ENCODE data around the gene CMTM4. TPM values are rescaled to one million over a fixed set of nuclear protein-coding genes. Genes with fewer than 3 reads are reported as not detected.

The CMTM4 gene
- total RNA-seq, 1 donor from 2014 or later = 32.5 TPM

DNA sequence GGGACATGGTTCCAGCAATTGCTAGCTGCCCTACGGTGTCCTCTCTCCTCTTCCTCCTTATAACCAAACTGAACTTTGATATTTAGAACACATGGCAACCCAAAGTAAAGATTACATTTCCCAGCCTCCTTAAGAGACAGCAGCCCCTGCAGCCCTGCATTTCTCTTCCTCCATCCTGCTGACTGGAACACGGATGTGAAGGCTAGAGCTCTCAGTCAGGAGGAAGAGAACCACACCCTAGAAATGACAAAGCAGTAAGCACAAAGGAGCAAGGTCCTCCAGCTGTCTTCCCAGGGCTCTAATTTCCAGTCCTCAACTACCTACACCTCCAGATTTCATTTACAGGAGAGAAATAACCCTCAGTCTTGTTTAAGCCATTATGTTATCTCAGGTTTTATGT lies 44.0 kb upstream of the CMTM4 start:
- H3K4me1 Mint-ChIP-seq (ENCODE audit: low read depth) = peaks cover 33% of the 10 kb centered on the region
- DNase-seq (ENCODE audit: low spot score) = no peak
- TF ChIP-seq, protein P1, sequence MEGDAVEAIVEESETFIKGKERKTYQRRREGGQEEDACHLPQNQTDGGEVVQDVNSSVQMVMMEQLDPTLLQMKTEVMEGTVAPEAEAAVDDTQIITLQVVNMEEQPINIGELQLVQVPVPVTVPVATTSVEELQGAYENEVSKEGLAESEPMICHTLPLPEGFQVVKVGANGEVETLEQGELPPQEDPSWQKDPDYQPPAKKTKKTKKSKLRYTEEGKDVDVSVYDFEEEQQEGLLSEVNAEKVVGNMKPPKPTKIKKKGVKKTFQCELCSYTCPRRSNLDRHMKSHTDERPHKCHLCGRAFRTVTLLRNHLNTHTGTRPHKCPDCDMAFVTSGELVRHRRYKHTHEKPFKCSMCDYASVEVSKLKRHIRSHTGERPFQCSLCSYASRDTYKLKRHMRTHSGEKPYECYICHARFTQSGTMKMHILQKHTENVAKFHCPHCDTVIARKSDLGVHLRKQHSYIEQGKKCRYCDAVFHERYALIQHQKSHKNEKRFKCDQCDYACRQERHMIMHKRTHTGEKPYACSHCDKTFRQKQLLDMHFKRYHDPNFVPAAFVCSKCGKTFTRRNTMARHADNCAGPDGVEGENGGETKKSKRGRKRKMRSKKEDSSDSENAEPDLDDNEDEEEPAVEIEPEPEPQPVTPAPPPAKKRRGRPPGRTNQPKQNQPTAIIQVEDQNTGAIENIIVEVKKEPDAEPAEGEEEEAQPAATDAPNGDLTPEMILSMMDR (IDR thresholded peaks at IDR 0.05) = no peak
- peaks cover 29% of the 10 kb centered on the region for H3K36me3 Mint-ChIP-seq (ENCODE audit: low read depth)
- peak overlapping the region; percentile 99 for H3K27ac Mint-ChIP-seq (ENCODE audit: unreplicated experiment)
- H3K9me3 Mint-ChIP-seq (ENCODE audit: low read depth) = no peaks in the 10 kb centered on the region
- peak overlapping the region; percentile 17 for H3K4me3 Mint-ChIP-seq (ENCODE audit: unreplicated experiment)
- no peaks in the 10 kb centered on the region for H3K27me3 Mint-ChIP-seq (ENCODE audit: low read depth)

- H3K4me1 Mint-ChIP-seq (ENCODE audit: low read depth) = peaks cover 33% of the 10 kb centered on the region
- DNase-seq (ENCODE audit: low spot score) = no peak
Observed at GRCh38 chr16:66740010-66740409, 43.5 kb upstream of the CMTM4 start.

DNA sequence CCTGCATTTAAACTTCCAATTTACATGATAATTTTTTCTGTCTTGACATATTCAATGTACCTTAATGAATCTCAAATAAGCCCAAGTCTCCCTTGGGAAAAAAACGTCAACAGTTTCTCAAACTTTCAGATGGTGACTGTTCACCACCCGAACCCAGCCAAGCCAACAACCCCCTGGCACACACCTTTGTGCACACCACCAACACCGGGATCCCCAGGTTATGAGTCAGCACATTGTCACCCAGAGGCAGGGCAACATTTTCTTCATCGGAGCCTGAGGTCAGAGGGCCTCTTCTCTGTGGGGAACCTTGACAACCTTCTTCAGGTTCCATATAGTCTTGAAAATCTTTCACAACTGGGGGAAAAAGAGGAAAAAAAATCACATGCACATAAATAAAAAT lies 39.3 kb upstream of the CMTM4 start:
- Mint-ChIP-seq H3K4me1 (ENCODE audit: low read depth) (peaks cover 15% of the 10 kb centered on the region), H3K27ac (ENCODE audit: unreplicated experiment) (peak overlapping the region; percentile 61), H3K4me3 (ENCODE audit: unreplicated experiment) (no peak overlapping the region), H3K9me3 (ENCODE audit: low read depth) (no peaks in the 10 kb centered on the region), H3K27me3 (ENCODE audit: low read depth) (no peaks in the 10 kb centered on the region), H3K36me3 (ENCODE audit: low read depth) (peaks cover 47% of the 10 kb centered on the region)
- no peak for DNase-seq (ENCODE audit: low spot score)
- TF ChIP-seq, protein P1 (IDR thresholded peaks at IDR 0.05) = no peak

More at GRCh38 chr16:66740010-66740409, 43.5 kb upstream of the CMTM4 start:
- no peak overlapping the region for H3K4me3 Mint-ChIP-seq (ENCODE audit: unreplicated experiment)
- peaks cover 30% of the 10 kb centered on the region for H3K36me3 Mint-ChIP-seq (ENCODE audit: low read depth)
- no peaks in the 10 kb centered on the region for H3K27me3 Mint-ChIP-seq (ENCODE audit: low read depth)
- TF ChIP-seq, protein P1 (IDR thresholded peaks at IDR 0.05) = peak; percentile 82
- H3K27ac Mint-ChIP-seq (ENCODE audit: unreplicated experiment) = peak overlapping the region; percentile 99
- no peaks in the 10 kb centered on the region for H3K9me3 Mint-ChIP-seq (ENCODE audit: low read depth)

DNA sequence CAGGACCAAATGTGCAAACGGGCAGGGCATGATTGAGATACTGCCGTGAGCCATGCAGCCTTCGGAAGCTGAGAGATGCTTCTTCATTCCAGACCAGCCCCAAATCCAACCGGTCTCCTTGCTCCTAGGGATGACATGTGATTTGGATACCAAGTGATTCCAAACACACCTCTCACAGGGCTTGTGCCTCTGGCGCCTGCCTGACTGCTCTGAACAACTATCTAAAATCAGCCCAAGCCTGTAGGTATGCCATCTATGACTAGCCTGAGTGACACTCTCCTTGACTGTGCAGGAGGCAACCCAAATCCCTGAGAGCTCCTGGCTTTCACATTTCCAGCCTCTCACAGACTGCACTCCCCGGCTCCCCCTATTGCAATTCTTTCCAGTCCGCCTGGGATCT lies 34.6 kb upstream of the CMTM4 start:
- H3K4me3 Mint-ChIP-seq (ENCODE audit: unreplicated experiment) = no peak overlapping the region
- H3K36me3 Mint-ChIP-seq (ENCODE audit: low read depth) = peaks cover 46% of the 10 kb centered on the region
- no peak overlapping the region for H3K27ac Mint-ChIP-seq (ENCODE audit: unreplicated experiment)
- H3K9me3 Mint-ChIP-seq (ENCODE audit: low read depth) = no peaks in the 10 kb centered on the region
- no peak for DNase-seq (ENCODE audit: low spot score)
- peaks cover 7% of the 10 kb centered on the region for H3K4me1 Mint-ChIP-seq (ENCODE audit: low read depth)
- H3K27me3 Mint-ChIP-seq (ENCODE audit: low read depth) = no peaks in the 10 kb centered on the region
- TF ChIP-seq, protein P1 (IDR thresholded peaks at IDR 0.05) = no peak

GRCh38 chr16:66728804-66729203 lies 32.3 kb upstream of the CMTM4 start:
- DNase-seq (ENCODE audit: low spot score) = no peak
- peaks cover 54% of the 10 kb centered on the region for H3K36me3 Mint-ChIP-seq (ENCODE audit: low read depth)
- no peaks in the 10 kb centered on the region for H3K27me3 Mint-ChIP-seq (ENCODE audit: low read depth)
- H3K4me3 Mint-ChIP-seq (ENCODE audit: unreplicated experiment) = no peak overlapping the region
- H3K9me3 Mint-ChIP-seq (ENCODE audit: low read depth) = no peaks in the 10 kb centered on the region
- TF ChIP-seq, protein P1 (IDR thresholded peaks at IDR 0.05) = no peak
- peaks cover 7% of the 10 kb centered on the region for H3K4me1 Mint-ChIP-seq (ENCODE audit: low read depth)
- H3K27ac Mint-ChIP-seq (ENCODE audit: unreplicated experiment) = no peak overlapping the region

All from chondrocyte (in vitro differentiated cells).